Measurements from ENCODE around the gene ADGRG2. TPM values are rescaled to one million over a fixed set of nuclear protein-coding genes. Genes with fewer than 3 reads are reported as not detected.

ADGRG2 gene
- total RNA-seq, 2 experiments from 2014 or later, result not detected

GRCh38 chrX:19121466-19121865, 802 bp downstream of the ADGRG2 start:
- no peak overlapping the region for H2AFZ ChIP-seq (ENCODE audit: low read length)
- no peaks in the 10 kb centered on the region for H3K9me2 ChIP-seq (ENCODE audit: insufficient read depth, low read length)
- H3K36me3 ChIP-seq (ENCODE audit: insufficient read depth, low read length), result no peaks in the 10 kb centered on the region
- no peak for DNase-seq (ENCODE audit: low spot score)
- no peaks in the 10 kb centered on the region for H3K79me2 ChIP-seq (ENCODE audit: insufficient read depth, low read depth, low read length)
- no peak for TF ChIP-seq EZH2phosphoT487 (IDR thresholded peaks at IDR 0.05; ENCODE audit: borderline replicate concordance, low read depth, low read length)
- no peak for TF ChIP-seq CTCF (conservative IDR thresholded peaks at IDR 0.05; ENCODE audit: low read length)
- CTCF ChIA-PET (ENCODE audit: unreplicated experiment), result no interaction called here
- no peaks in the 10 kb centered on the region for H3K4me1 ChIP-seq (ENCODE audit: insufficient read depth, low read length, poor library complexity, severe bottlenecking)
- intact Hi-C loops (cut with micrococcal nuclease; ENCODE audit: unreplicated experiment), result no loop called here
- no TSS peak for BruUV-seq (replicated peaks)
- POLR2A ChIA-PET, result no interaction called here
- no peak overlapping the region for H3K4me2 ChIP-seq (ENCODE audit: low read length)
- no peak overlapping the region for H3K27ac ChIP-seq (ENCODE audit: low read depth, low read length, poor library complexity, severe bottlenecking)
- H3K9me3 ChIP-seq (ENCODE audit: low read length), result no peaks in the 10 kb centered on the region
- H3K4me3 ChIP-seq (ENCODE audit: low read depth, low read length, poor library complexity, severe bottlenecking), result no peak overlapping the region
- H4K20me1 ChIP-seq (ENCODE audit: insufficient read depth, low read length), result no peaks in the 10 kb centered on the region

GRCh38 chrX:19110642-19111041, 11.6 kb downstream of the ADGRG2 start:
- intact Hi-C loops (cut with micrococcal nuclease; ENCODE audit: unreplicated experiment), result no loop called here
- CTCF ChIA-PET (ENCODE audit: unreplicated experiment), result no interaction called here
- H3K4me2 ChIP-seq (ENCODE audit: low read length), result no peak overlapping the region
- no peaks in the 10 kb centered on the region for H3K9me2 ChIP-seq (ENCODE audit: insufficient read depth, low read length)
- H3K4me3 ChIP-seq (ENCODE audit: low read depth, low read length, poor library complexity, severe bottlenecking), result no peak overlapping the region
- BruUV-seq (replicated peaks), result no TSS peak
- H4K20me1 ChIP-seq (ENCODE audit: insufficient read depth, low read length), result no peaks in the 10 kb centered on the region
- TF ChIP-seq CTCF (conservative IDR thresholded peaks at IDR 0.05; ENCODE audit: low read length) (no peak), EZH2phosphoT487 (IDR thresholded peaks at IDR 0.05; ENCODE audit: borderline replicate concordance, low read depth, low read length) (no peak)
- no peaks in the 10 kb centered on the region for H3K9me3 ChIP-seq (ENCODE audit: low read length)
- POLR2A ChIA-PET, result no interaction called here
- H3K27ac ChIP-seq (ENCODE audit: low read depth, low read length, poor library complexity, severe bottlenecking), result no peak overlapping the region
- no peak for DNase-seq (ENCODE audit: low spot score)
- no peaks in the 10 kb centered on the region for H3K4me1 ChIP-seq (ENCODE audit: insufficient read depth, low read length, poor library complexity, severe bottlenecking)
- H2AFZ ChIP-seq (ENCODE audit: low read length), result no peak overlapping the region
- H3K36me3 ChIP-seq (ENCODE audit: insufficient read depth, low read length), result no peaks in the 10 kb centered on the region
- H3K79me2 ChIP-seq (ENCODE audit: insufficient read depth, low read depth, low read length), result no peaks in the 10 kb centered on the region

- Histone ChIP-seq H3K9me3 (ENCODE audit: low read length) (no peaks in the 10 kb centered on the region), H3K79me2 (ENCODE audit: insufficient read depth, low read depth, low read length) (no peaks in the 10 kb centered on the region), H4K20me1 (ENCODE audit: insufficient read depth, low read length) (no peaks in the 10 kb centered on the region), H3K9me2 (ENCODE audit: insufficient read depth, low read length) (no peaks in the 10 kb centered on the region), H3K4me3 (ENCODE audit: low read depth, low read length, poor library complexity, severe bottlenecking) (no peak overlapping the region), H3K27ac (ENCODE audit: low read depth, low read length, poor library complexity, severe bottlenecking) (no peak overlapping the region), H3K36me3 (ENCODE audit: insufficient read depth, low read length) (no peaks in the 10 kb centered on the region), H3K4me2 (ENCODE audit: low read length) (no peak overlapping the region), H3K4me1 (ENCODE audit: insufficient read depth, low read length, poor library complexity, severe bottlenecking) (no peaks in the 10 kb centered on the region), H2AFZ (ENCODE audit: low read length) (no peak overlapping the region)
- TF ChIP-seq EZH2phosphoT487 (IDR thresholded peaks at IDR 0.05; ENCODE audit: borderline replicate concordance, low read depth, low read length), result no peak
- no peak for TF ChIP-seq CTCF (conservative IDR thresholded peaks at IDR 0.05; ENCODE audit: low read length)
- intact Hi-C loops (cut with micrococcal nuclease; ENCODE audit: unreplicated experiment), result no loop called here
- CTCF ChIA-PET (ENCODE audit: unreplicated experiment), result no interaction called here
- POLR2A ChIA-PET, result no interaction called here
- no TSS peak for BruUV-seq (replicated peaks)
- DNase-seq (ENCODE audit: low spot score), result no peak
Observed at GRCh38 chrX:19107035-19107434, 15.2 kb downstream of the ADGRG2 start.

Data from OCI-LY7 (cell line).